GM19452 (cell line): ENCODE results near the gene MRC2.

ENCODE experiments used
- ATAC-seq: cut with Tn5 transposase; IDR thresholded peaks from one replicate; pipeline ENCODE4 v1.9.1; 2021; ENCODE audit not compliant: unreplicated experiment

MRC2 gene

GRCh38 chr17:62658136-62658920, 30.9 kb downstream of the MRC2 start:
- no peak for ATAC-seq

- ATAC-seq = no peak
These were observed 33.2 kb downstream of the MRC2 start for GRCh38 chr17:62660629-62661118.

- no peak for ATAC-seq
These were observed 33.9 kb downstream of the MRC2 start for GRCh38 chr17:62661337-62661736.

GRCh38 chr17:62662855-62663254, 35.4 kb downstream of the MRC2 start:
- no peak for ATAC-seq

- ATAC-seq = no peak
These were observed 35.8 kb downstream of the MRC2 start for GRCh38 chr17:62663304-62663703.

- no peak for ATAC-seq
These were observed 37.1 kb downstream of the MRC2 start for GRCh38 chr17:62664336-62665120.

GRCh38 chr17:62665599-62665998, 38.1 kb downstream of the MRC2 start:
- ATAC-seq = no peak

- ATAC-seq = no peak
These were observed 38.8 kb downstream of the MRC2 start for GRCh38 chr17:62666061-62666800.

- no peak for ATAC-seq
These were observed 39.5 kb downstream of the MRC2 start for GRCh38 chr17:62666801-62667591.

GRCh38 chr17:62668091-62668804, 40.8 kb downstream of the MRC2 start:
- no peak for ATAC-seq

- no peak for ATAC-seq
These were observed 42.8 kb downstream of the MRC2 start for GRCh38 chr17:62670202-62670821.

GRCh38 chr17:62671553-62671952, 44.1 kb downstream of the MRC2 start:
- no peak for ATAC-seq

GRCh38 chr17:62672957-62673356, 45.5 kb downstream of the MRC2 start:
- ATAC-seq = no peak

GRCh38 chr17:62673614-62674362, 46.3 kb downstream of the MRC2 start:
- no peak for ATAC-seq

- ATAC-seq = no peak
These were observed 46.9 kb downstream of the MRC2 start for GRCh38 chr17:62674363-62674739.

- ATAC-seq = no peak
These were observed 47.4 kb downstream of the MRC2 start for GRCh38 chr17:62674841-62675240.

- ATAC-seq = no peak
These were observed 47.8 kb downstream of the MRC2 start for GRCh38 chr17:62675260-62675659.

- no peak for ATAC-seq
These were observed 48.2 kb downstream of the MRC2 start for GRCh38 chr17:62675701-62676100.
